Measurements from ENCODE around the gene LRRK1.

GRCh38 chr15:100903168-100903554, 16.0 kb upstream of the LRRK1 start:
- no peak for TF ChIP-seq TAF1 (IDR thresholded peaks at IDR 0.05; ENCODE audit: borderline replicate concordance, insufficient read depth, low read length)
- no peak for TF ChIP-seq POLR2AphosphoS5 (IDR thresholded peaks at IDR 0.05; ENCODE audit: low read depth, low read length)
